ENCODE results near the gene ATAD3B. TPM values are rescaled to one million over a fixed set of nuclear protein-coding genes. Genes with fewer than 3 reads are reported as not detected.

Gene ATAD3B
- total RNA-seq, 1 donor from 2014 or later, result 8.3 TPM

DNA sequence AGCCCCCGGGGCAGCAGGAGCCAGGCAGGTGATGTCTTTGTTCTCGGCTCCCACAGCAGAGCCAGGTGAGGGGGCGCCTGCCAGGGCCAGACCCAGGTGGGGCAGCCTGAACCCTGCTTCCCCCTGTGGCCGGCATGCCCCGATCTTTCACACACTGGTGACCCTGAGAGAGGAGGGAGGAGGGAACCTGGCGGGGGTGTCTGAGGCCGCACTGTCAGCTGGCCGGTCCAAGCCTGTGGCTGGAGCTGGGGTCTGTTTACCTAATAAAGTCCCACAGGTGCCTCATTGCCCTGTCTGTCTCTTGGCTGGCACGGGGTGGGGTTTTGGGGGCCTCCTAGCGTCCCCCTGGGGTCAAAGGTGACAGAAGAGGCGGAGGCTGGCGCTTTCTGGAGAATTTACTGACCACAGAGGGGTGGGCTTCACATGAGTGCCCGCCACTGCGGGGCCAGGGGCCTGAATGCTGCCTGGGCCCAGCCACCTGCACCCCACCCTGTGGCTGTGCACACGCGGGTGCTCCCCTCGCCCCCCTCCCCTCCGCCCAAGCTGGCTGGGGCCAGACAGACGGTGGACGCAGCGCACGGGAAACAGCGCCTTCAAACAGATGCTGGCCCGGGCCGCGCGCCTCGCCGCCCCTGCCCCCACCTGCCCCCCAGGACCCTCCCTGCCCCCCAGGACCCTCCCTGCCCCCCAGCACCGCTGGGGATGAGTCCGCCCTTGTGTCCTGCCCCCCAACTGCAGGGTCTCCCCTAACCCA lies 63.0 kb downstream of the ATAD3B start:
- Histone ChIP-seq H3K4me1 (peaks cover 39% of the 10 kb centered on the region), H3K36me3 (peaks cover 29% of the 10 kb centered on the region), H3K27ac (replicated peaks) (no peak overlapping the region), H3K9me3 (replicated peaks) (peaks cover 18% of the 10 kb centered on the region), H3K27me3 (ENCODE audit: low read depth) (no peaks in the 10 kb centered on the region), H3K4me3 (no peak overlapping the region)
- DNase-seq, result no peak
- intact Hi-C loops (cut with micrococcal nuclease), result no loop called here
- TF ChIP-seq, protein P1, sequence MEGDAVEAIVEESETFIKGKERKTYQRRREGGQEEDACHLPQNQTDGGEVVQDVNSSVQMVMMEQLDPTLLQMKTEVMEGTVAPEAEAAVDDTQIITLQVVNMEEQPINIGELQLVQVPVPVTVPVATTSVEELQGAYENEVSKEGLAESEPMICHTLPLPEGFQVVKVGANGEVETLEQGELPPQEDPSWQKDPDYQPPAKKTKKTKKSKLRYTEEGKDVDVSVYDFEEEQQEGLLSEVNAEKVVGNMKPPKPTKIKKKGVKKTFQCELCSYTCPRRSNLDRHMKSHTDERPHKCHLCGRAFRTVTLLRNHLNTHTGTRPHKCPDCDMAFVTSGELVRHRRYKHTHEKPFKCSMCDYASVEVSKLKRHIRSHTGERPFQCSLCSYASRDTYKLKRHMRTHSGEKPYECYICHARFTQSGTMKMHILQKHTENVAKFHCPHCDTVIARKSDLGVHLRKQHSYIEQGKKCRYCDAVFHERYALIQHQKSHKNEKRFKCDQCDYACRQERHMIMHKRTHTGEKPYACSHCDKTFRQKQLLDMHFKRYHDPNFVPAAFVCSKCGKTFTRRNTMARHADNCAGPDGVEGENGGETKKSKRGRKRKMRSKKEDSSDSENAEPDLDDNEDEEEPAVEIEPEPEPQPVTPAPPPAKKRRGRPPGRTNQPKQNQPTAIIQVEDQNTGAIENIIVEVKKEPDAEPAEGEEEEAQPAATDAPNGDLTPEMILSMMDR (IDR thresholded peaks at IDR 0.05; ENCODE audit: borderline replicate concordance), result no peak

DNA sequence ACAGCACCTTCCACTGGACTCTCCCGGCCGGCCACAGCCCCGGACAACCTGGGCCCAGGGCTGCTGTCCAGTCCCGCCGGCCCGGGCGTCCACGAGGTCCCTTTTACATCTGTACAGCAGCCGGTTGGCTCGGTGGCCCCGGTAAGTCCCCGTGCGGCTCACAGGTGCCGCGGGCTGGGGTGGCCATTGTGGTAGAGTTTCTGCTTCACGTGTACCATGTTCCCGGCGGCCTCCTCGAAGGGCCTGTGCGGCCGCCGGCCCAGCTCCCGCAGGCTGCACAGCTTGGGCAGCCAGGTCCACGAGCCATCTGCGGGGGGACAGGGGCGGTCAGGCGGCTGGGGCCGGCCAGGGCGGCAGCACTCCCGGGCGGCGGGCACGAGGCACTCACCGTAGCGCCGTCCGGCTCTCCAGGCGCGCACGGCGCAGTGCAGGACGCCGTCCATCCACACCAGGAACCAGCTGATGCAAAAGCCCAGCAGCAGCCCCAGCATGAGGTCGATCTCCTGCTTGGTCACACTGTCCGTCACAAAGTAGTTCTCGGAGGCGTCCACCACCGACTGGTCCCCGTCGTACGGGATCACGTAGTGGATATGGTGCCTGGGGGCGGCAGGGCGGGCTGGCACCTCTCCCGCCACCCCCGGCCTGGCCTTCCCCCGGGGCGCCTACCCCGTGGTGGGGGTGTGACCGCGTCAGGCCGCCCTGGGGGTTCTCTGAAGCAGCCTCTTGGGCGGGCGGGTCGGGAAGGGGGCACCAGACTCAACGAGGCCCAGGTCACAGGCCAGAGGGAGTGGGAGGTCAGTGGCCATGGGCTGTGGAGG lies 63.8 kb downstream of the ATAD3B start:
- TF ChIP-seq, protein P1 (IDR thresholded peaks at IDR 0.05; ENCODE audit: borderline replicate concordance), result no peak
- H3K27ac ChIP-seq (replicated peaks), result no peak overlapping the region

DNA sequence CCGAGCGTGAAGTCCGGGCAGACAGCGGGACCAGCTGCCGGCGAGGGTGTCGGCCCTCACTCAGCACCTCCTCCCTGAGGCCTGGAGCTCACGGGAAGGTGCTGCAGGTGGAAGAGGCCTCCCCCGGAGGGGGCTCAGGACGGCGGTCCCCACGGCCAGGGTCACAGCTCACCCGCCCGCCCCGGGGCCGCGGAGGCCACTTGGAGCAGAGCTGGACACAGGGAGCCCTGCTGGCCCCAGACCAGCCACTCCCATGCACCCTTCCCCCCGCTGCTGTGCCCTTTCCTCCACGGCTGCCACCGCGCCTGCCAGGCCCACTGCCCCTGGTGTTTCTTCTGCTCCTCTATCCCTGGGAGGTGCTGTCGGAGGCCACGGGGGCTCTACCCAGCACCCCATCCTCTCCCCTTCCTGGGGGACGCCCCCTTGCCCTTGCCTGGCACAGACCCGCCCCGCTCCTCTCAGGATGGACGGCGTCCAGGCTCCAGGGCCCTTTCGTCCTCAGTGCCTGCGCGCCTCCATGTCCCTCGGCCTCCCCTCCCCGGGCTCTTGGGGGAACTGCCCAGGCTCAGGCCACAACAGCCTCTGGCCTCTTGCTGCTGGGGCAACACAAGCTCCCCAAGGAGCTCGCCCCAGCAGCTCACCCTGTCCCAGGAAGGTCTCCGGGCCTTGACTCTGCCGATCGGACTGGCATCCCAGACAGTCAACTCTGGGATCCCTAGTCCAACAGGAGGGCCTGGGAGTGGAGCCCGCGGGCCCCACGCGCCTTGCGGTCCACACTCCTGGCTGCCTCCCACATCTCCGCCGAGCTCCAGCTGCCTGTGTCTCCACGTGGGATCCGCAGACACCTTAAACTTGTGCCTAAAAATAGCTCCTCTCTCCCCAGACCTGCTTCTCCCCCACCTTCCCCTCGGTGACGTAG lies 64.7 kb downstream of the ATAD3B start:
- Histone ChIP-seq H3K4me1 (peaks cover 49% of the 10 kb centered on the region), H3K27ac (replicated peaks) (no peak overlapping the region), H3K36me3 (peaks cover 20% of the 10 kb centered on the region), H3K4me3 (no peak overlapping the region), H3K9me3 (replicated peaks) (peaks cover 13% of the 10 kb centered on the region), H3K27me3 (ENCODE audit: low read depth) (no peaks in the 10 kb centered on the region)
- DNase-seq, result no peak
- TF ChIP-seq, protein P1 (IDR thresholded peaks at IDR 0.05; ENCODE audit: borderline replicate concordance), result no peak
- intact Hi-C loops (cut with micrococcal nuclease), result no loop called here

More for the DNA sequence above, 63.8 kb downstream of the ATAD3B start:
- DNase-seq, result no peak
- H3K4me3 ChIP-seq, result no peak overlapping the region
- intact Hi-C loops (cut with micrococcal nuclease), result no loop called here
- H3K27me3 ChIP-seq (ENCODE audit: low read depth), result no peaks in the 10 kb centered on the region
- H3K36me3 ChIP-seq, result peaks cover 21% of the 10 kb centered on the region
- H3K9me3 ChIP-seq (replicated peaks), result peaks cover 18% of the 10 kb centered on the region
- H3K4me1 ChIP-seq, result peaks cover 41% of the 10 kb centered on the region

DNA sequence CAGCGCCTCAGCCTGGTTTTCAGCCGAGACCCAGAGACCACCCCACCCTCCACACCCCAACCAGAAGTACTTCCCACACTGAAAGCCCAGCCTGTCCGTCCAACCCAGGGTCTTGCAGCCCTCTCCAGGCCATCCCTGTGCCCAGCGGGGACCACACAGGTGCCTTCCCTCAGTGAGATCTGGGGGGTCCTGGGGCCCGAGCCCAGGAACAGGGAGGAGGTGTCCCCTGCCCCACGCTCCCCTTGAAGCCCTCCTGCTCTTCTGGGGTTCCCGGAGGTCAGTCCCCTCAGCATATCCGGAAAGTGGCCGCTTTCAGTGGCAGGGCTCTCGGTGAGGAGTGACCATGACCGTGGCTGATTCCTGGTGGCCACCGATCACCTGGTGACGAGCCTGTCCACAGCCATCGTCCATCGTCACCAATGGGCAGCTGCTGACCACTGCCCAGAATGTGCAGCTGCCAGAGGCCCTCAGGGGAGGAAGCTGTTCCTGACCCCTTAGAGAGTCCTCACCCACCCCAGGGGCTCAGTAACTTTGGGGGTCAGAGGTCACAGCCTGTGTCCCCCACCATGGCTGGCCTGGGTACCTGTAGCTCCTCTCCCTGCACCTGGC lies 65.5 kb downstream of the ATAD3B start:
- H3K27me3 ChIP-seq (ENCODE audit: low read depth), result no peaks in the 10 kb centered on the region
- DNase-seq, result no peak
- peaks cover 5% of the 10 kb centered on the region for H3K9me3 ChIP-seq (replicated peaks)
- H3K27ac ChIP-seq (replicated peaks), result no peak overlapping the region
- intact Hi-C loops (cut with micrococcal nuclease), result no loop called here
- TF ChIP-seq, protein P1 (IDR thresholded peaks at IDR 0.05; ENCODE audit: borderline replicate concordance), result no peak
- H3K4me1 ChIP-seq, result peaks cover 52% of the 10 kb centered on the region
- H3K36me3 ChIP-seq, result peaks cover 20% of the 10 kb centered on the region
- no peak overlapping the region for H3K4me3 ChIP-seq
